HG03460 (cell line): ENCODE data around the gene TDRD9.

Experiments
- ATAC-seq: cut with Tn5 transposase; IDR thresholded peaks from one replicate; pipeline ENCODE4 v1.9.1; 2021; ENCODE audit not compliant: unreplicated experiment

TDRD9 gene

GRCh38 chr14:104100171-104101085 lies 172.2 kb downstream of the TDRD9 start:
- ATAC-seq: no peak

- no peak for ATAC-seq
Observed at GRCh38 chr14:104101086-104101621, 172.9 kb downstream of the TDRD9 start.

GRCh38 chr14:104101651-104102281 lies 173.5 kb downstream of the TDRD9 start:
- ATAC-seq: no peak
